Measurements from ENCODE around the gene PDIA5. TPM values are rescaled to one million over a fixed set of nuclear protein-coding genes. Genes with fewer than 3 reads are reported as not detected.

Gene PDIA5
- total RNA-seq, 1 experiment from 2014 or later, result 50.8 TPM

DNA sequence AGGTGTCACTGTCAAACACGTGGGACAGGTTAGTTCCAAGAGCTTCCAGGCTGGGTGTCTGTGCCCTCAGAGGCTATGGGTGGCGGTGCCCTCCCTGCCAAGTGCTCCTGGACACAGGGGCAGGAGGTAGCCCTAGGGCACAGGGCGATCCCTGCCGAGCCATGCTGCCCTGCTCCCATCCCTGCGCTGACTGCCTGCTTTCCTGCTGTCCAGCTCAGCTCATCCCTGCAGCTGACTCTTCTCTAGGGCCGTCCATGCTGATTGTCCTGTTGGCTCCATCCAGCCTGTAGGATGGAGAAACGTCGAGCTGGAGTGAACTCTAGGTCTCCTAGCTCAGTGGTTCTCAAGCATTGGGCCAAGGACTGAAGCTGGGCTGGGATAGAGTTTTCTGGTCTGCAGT, 3.7 kb downstream of the PDIA5 start:
- ATAC-seq (no peak), DNase-seq (ENCODE audit: low read depth, low spot score) (no peak)
- BruUV-seq (replicated peaks), result no TSS peak
- H3K9me2 ChIP-seq (ENCODE audit: insufficient read depth), result no peaks in the 10 kb centered on the region
- no peaks in the 10 kb centered on the region for H3K9me3 ChIP-seq (ENCODE audit: control insufficient read depth in 1 of 2, insufficient read depth in 1 of 2, low read depth in 1 of 2, low read length in 2 of 2)
- no peak overlapping the region for H3K27ac ChIP-seq (ENCODE audit: low read depth, low read length)
- no peaks in the 10 kb centered on the region for H3K27me3 ChIP-seq (ENCODE audit: insufficient read depth, low read length)
- intact Hi-C loops (cut with micrococcal nuclease), result no loop called here
- no peak overlapping the region for H3K4me2 ChIP-seq (ENCODE audit: low read length)
- POLR2A ChIA-PET, result no interaction called here
- H2AFZ ChIP-seq (ENCODE audit: low read depth, low read length, poor library complexity, severe bottlenecking), result no peak overlapping the region
- TF ChIP-seq SRF (IDR thresholded peaks at IDR 0.05; ENCODE audit: low read depth), result no peak
- no peak for TF ChIP-seq ELF1 (IDR thresholded peaks at IDR 0.05; ENCODE audit: borderline replicate concordance, low read depth)
- H3K4me3 ChIP-seq (replicated peaks in 1 of 2; ENCODE audit: low read depth in 1 of 2, low read length in 2 of 2), result no peak overlapping the region
- no peaks in the 10 kb centered on the region for H3K36me3 ChIP-seq (ENCODE audit: control insufficient read depth in 1 of 2, insufficient read depth in 2 of 2, low read length in 2 of 2)
- no peak overlapping the region for H3K9ac ChIP-seq (ENCODE audit: low read length)
- peaks cover 9% of the 10 kb centered on the region; the same call in 1 of the 2 replicates for H4K20me1 ChIP-seq (ENCODE audit: insufficient read depth)
- H3K79me2 ChIP-seq (ENCODE audit: insufficient read depth, low read length), result peaks cover 87% of the 10 kb centered on the region
- CTCF ChIA-PET, result no interaction called here
- RAD21 ChIA-PET (ENCODE audit: low non-redundant PET in 1 of 2, low total read pairs in 2 of 2, uncharacterized antibody in 2 of 2, unreplicated experiment in 2 of 2), result no interaction called here
- H3K4me1 ChIP-seq (ENCODE audit: control insufficient read depth in 1 of 2, insufficient read depth in 2 of 2, low read length in 2 of 2), result peaks cover 19 to 65% of the 10 kb centered on the region in 2 experiments; a peak in 3 of 4 replicates

DNA sequence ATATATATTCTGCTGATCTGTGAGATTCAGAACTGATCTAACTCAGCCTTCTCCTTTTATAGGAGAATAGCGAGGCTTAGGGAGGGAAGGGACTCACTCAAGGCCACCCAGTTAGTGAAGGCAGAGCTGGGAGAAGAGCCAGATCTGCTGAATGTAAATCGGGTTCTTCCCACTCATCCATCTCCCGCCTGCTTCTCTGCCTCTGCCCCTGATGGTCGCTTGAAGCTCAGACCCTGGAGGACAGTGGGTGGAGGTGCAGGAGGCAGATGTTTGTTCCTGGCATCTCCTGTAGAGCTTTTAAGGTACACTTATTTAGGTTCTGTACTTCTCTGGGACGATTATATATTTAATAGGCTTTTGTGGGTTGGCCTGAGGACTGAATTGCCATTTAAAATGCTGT, 4.3 kb downstream of the PDIA5 start:
- no peaks in the 10 kb centered on the region for H3K27me3 ChIP-seq (ENCODE audit: insufficient read depth, low read length)
- H3K4me2 ChIP-seq (ENCODE audit: low read length), result no peak overlapping the region
- H3K9ac ChIP-seq (ENCODE audit: low read length), result no peak overlapping the region
- H3K36me3 ChIP-seq (ENCODE audit: control insufficient read depth in 1 of 2, insufficient read depth in 2 of 2, low read length in 2 of 2), result no peaks in the 10 kb centered on the region
- peaks cover 9% of the 10 kb centered on the region; the same call in 1 of the 2 replicates for H4K20me1 ChIP-seq (ENCODE audit: insufficient read depth)
- no peak for ATAC-seq
- ChIA-PET POLR2A (no interaction called here), RAD21 (ENCODE audit: low non-redundant PET in 1 of 2, low total read pairs in 2 of 2, uncharacterized antibody in 2 of 2, unreplicated experiment in 2 of 2) (no interaction called here), CTCF (no interaction called here)
- no peak overlapping the region for H3K4me3 ChIP-seq (replicated peaks in 1 of 2; ENCODE audit: low read depth in 1 of 2, low read length in 2 of 2)
- no peak overlapping the region for H3K27ac ChIP-seq (ENCODE audit: low read depth, low read length)
- H3K9me2 ChIP-seq (ENCODE audit: insufficient read depth), result no peaks in the 10 kb centered on the region
- TF ChIP-seq, protein P1, sequence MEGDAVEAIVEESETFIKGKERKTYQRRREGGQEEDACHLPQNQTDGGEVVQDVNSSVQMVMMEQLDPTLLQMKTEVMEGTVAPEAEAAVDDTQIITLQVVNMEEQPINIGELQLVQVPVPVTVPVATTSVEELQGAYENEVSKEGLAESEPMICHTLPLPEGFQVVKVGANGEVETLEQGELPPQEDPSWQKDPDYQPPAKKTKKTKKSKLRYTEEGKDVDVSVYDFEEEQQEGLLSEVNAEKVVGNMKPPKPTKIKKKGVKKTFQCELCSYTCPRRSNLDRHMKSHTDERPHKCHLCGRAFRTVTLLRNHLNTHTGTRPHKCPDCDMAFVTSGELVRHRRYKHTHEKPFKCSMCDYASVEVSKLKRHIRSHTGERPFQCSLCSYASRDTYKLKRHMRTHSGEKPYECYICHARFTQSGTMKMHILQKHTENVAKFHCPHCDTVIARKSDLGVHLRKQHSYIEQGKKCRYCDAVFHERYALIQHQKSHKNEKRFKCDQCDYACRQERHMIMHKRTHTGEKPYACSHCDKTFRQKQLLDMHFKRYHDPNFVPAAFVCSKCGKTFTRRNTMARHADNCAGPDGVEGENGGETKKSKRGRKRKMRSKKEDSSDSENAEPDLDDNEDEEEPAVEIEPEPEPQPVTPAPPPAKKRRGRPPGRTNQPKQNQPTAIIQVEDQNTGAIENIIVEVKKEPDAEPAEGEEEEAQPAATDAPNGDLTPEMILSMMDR (IDR thresholded peaks at IDR 0.05 in 2 of 3, conservative IDR thresholded peaks at IDR 0.05 in 1 of 3; ENCODE audit: borderline replicate concordance in 1 of 3, insufficient read depth in 1 of 3, low read depth in 2 of 3, low read length in 2 of 3), result peak in 2 of 3 experiments; percentile 34 to 35; a peak in 1 of 6 replicates
- no peak for TF ChIP-seq TCF7L2 (IDR thresholded peaks at IDR 0.05; ENCODE audit: borderline replicate concordance, extremely low read depth, insufficient read depth, insufficient read length)
- TF ChIP-seq CEBPB (IDR thresholded peaks at IDR 0.05; ENCODE audit: low read depth), result no peak
- TF ChIP-seq ZNF274 (IDR thresholded peaks at IDR 0.05; ENCODE audit: low read depth, low read length), result no peak
- no peak for TF ChIP-seq EGR1 (IDR thresholded peaks at IDR 0.05; ENCODE audit: low read depth)
- peaks cover 93% of the 10 kb centered on the region for H3K79me2 ChIP-seq (ENCODE audit: insufficient read depth, low read length)
- DNase-seq (ENCODE audit: low read depth, low spot score), result no peak
- intact Hi-C loops (cut with micrococcal nuclease), result no loop called here
- BruUV-seq (replicated peaks), result no TSS peak
- no peak overlapping the region for H2AFZ ChIP-seq (ENCODE audit: low read depth, low read length, poor library complexity, severe bottlenecking)
- H3K4me1 ChIP-seq (ENCODE audit: control insufficient read depth in 1 of 2, insufficient read depth in 2 of 2, low read length in 2 of 2), result peaks cover 26 to 71% of the 10 kb centered on the region in 2 experiments; a peak in 3 of 4 replicates
- no peaks in the 10 kb centered on the region for H3K9me3 ChIP-seq (ENCODE audit: control insufficient read depth in 1 of 2, insufficient read depth in 1 of 2, low read depth in 1 of 2, low read length in 2 of 2)

Measured in HCT116 (cell line).